ENCODE data around the gene ITIH2. TPM values are rescaled to one million over a fixed set of nuclear protein-coding genes. Genes with fewer than 3 reads are reported as not detected.
A peak's percentile ranks its signal among the peaks of the same experiment; 100 is the strongest.

The ITIH2 gene
- polyA plus RNA-seq, 3 donors, result not detected

DNA sequence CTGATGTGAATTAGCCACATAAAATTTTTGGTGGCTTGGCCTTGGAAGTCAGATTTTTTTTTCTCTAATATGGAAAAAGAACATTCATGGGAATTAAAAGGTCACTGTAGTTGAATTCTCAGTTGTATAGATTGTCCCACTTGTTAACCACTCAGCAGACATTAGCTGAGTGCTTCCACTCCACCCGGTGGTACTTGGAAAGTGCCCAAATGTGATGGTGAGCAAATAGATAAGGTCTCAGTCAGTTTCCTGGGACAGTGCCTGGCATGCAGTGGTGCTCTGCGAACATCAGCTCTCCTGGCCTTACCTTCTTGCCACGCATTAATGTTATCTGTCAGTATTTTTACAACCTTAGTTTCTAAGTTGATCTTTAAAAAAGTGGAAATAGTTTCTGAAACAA is 86.3 kb downstream of the ITIH2 start:
- H3K4me3 Mint-ChIP-seq, result peak overlapping the region in 1 of 2 donors; percentile 31
- Histone ChIP-seq H4K20me1 (ENCODE audit: insufficient read depth, low read length) (peaks cover 80% of the 10 kb centered on the region), H3K4me2 (replicated peaks; ENCODE audit: extremely low read depth, low read length, poor library complexity, severe bottlenecking) (peak overlapping the region; percentile 75), H3K79me2 (ENCODE audit: insufficient read depth, low read length) (peaks cover 100% of the 10 kb centered on the region), H3K9ac (ENCODE audit: insufficient read depth, low read length, poor library complexity, severe bottlenecking) (peak overlapping the region; percentile 97), H3K27ac (ENCODE audit: low read depth in 1 of 2, low read length in 2 of 2) (peak overlapping the region in 1 of 2 donors; percentile 91), H3K9me3 (replicated peaks in 1 of 2; ENCODE audit: control insufficient read depth in 1 of 2, insufficient read depth in 1 of 2, low read length in 2 of 2) (no peaks in the 10 kb centered on the region), H3K27me3 (ENCODE audit: control insufficient read depth in 2 of 2, insufficient read depth in 2 of 2, low read length in 2 of 2) (no peaks in the 10 kb centered on the region), H3K36me3 (replicated peaks in 1 of 2; ENCODE audit: control insufficient read depth in 1 of 2, insufficient read depth in 2 of 2, low read length in 2 of 2) (peaks cover 3 to 14% of the 10 kb centered on the region in 2 donors), H3K4me1 (ENCODE audit: control insufficient read depth in 1 of 2, insufficient read depth in 2 of 2, low read length in 2 of 2) (peaks cover 27 to 34% of the 10 kb centered on the region in 2 donors), H3K4me3 (replicated peaks in 1 of 3; ENCODE audit: low read depth in 2 of 3, low read length in 3 of 3) (peak overlapping the region in 1 of 3 experiments; percentile 87), H2AFZ (ENCODE audit: insufficient read depth, low read depth, low read length, poor library complexity, severe bottlenecking) (no peak overlapping the region)
- no peaks in the 10 kb centered on the region for H3K27me3 Mint-ChIP-seq (ENCODE audit: low read depth in 3 of 3)
- H3K36me3 Mint-ChIP-seq, result peaks cover 15 to 40% of the 10 kb centered on the region in 2 donors
- TF ChIP-seq, protein P1, sequence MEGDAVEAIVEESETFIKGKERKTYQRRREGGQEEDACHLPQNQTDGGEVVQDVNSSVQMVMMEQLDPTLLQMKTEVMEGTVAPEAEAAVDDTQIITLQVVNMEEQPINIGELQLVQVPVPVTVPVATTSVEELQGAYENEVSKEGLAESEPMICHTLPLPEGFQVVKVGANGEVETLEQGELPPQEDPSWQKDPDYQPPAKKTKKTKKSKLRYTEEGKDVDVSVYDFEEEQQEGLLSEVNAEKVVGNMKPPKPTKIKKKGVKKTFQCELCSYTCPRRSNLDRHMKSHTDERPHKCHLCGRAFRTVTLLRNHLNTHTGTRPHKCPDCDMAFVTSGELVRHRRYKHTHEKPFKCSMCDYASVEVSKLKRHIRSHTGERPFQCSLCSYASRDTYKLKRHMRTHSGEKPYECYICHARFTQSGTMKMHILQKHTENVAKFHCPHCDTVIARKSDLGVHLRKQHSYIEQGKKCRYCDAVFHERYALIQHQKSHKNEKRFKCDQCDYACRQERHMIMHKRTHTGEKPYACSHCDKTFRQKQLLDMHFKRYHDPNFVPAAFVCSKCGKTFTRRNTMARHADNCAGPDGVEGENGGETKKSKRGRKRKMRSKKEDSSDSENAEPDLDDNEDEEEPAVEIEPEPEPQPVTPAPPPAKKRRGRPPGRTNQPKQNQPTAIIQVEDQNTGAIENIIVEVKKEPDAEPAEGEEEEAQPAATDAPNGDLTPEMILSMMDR (IDR thresholded peaks at IDR 0.05), result no peak
- DNase-seq, result no peak
- H3K27ac Mint-ChIP-seq, result peak overlapping the region in 2 of 7 donors; percentile 21 to 25
- WGBS (ENCODE audit: insufficient coverage), result no CpG with 5 or more reads among the region's 3 CpGs
- peaks cover 50% of the 10 kb centered on the region for H3K4me1 Mint-ChIP-seq
- H3K9me3 Mint-ChIP-seq, result no peaks in the 10 kb centered on the region
- intact Hi-C loops (cut with micrococcal nuclease), result loop anchor here in 1 of 2 donors (2.0 kb wide), 1 partner anchor 29 kb away; the partner anchor contains the start of gene TAF3

DNA sequence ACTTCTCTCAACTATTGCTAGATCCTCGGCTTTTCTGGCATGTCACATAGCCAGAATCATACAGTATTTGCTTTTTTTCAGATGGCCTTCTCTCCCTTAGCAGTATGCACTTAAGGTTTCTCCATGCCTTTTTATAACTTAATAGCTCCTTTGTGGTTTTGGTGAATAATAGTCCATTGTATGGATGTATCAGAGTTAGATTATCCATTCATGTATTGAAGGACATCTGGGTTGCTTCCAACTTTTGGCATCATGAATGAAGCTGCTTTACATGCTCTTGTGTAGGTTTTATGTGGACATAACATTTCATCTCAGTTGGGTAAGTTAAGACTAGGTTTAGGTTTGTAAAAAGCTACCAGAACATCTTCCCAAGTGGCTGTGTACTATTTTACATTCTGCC is 89.4 kb downstream of the ITIH2 start:
- H3K4me1 Mint-ChIP-seq, result peaks cover 36% of the 10 kb centered on the region
- Histone ChIP-seq H3K4me1 (ENCODE audit: control insufficient read depth in 1 of 2, insufficient read depth in 2 of 2, low read length in 2 of 2) (peaks cover 12 to 17% of the 10 kb centered on the region in 2 donors), H2AFZ (ENCODE audit: insufficient read depth, low read depth, low read length, poor library complexity, severe bottlenecking) (no peak overlapping the region), H3K9me3 (replicated peaks in 1 of 2; ENCODE audit: control insufficient read depth in 1 of 2, insufficient read depth in 1 of 2, low read length in 2 of 2) (no peaks in the 10 kb centered on the region), H3K9ac (ENCODE audit: insufficient read depth, low read length, poor library complexity, severe bottlenecking) (no peak overlapping the region), H3K4me3 (replicated peaks in 1 of 3; ENCODE audit: low read depth in 2 of 3, low read length in 3 of 3) (no peak overlapping the region), H3K27ac (ENCODE audit: low read depth in 1 of 2, low read length in 2 of 2) (no peak overlapping the region), H3K27me3 (ENCODE audit: control insufficient read depth in 2 of 2, insufficient read depth in 2 of 2, low read length in 2 of 2) (no peaks in the 10 kb centered on the region), H4K20me1 (ENCODE audit: insufficient read depth, low read length) (peaks cover 86% of the 10 kb centered on the region), H3K36me3 (replicated peaks in 1 of 2; ENCODE audit: control insufficient read depth in 1 of 2, insufficient read depth in 2 of 2, low read length in 2 of 2) (peaks cover 18 to 37% of the 10 kb centered on the region in 2 donors), H3K79me2 (ENCODE audit: insufficient read depth, low read length) (peaks cover 94% of the 10 kb centered on the region), H3K4me2 (replicated peaks; ENCODE audit: extremely low read depth, low read length, poor library complexity, severe bottlenecking) (no peak overlapping the region)
- intact Hi-C loops (cut with micrococcal nuclease), result no loop called here
- H3K36me3 Mint-ChIP-seq, result peaks cover 20 to 51% of the 10 kb centered on the region in 2 donors
- 80% methylated on average over 1 of the region's 1 CpG for WGBS (ENCODE audit: insufficient coverage)
- H3K27me3 Mint-ChIP-seq (ENCODE audit: low read depth in 3 of 3), result no peaks in the 10 kb centered on the region
- peak overlapping the region in 1 of 7 donors; percentile 22 for H3K27ac Mint-ChIP-seq
- peaks cover 0 to 2% (median 0%) of the 10 kb centered on the region in 7 donors for H3K9me3 Mint-ChIP-seq
- H3K4me3 Mint-ChIP-seq, result no peak overlapping the region
- DNase-seq, result no peak
- TF ChIP-seq, protein P1 (IDR thresholded peaks at IDR 0.05), result no peak

Measured in CD14-positive monocyte (primary cell).